Left lung (tissue), 10 donors: ENCODE measurements around the gene RPS15. TPM values are rescaled to one million over a fixed set of nuclear protein-coding genes. Genes with fewer than 3 reads are reported as not detected.
A peak's percentile ranks its signal among the peaks of the same experiment; 100 is the strongest.

Source experiments
- ATAC-seq: fragments of 200-7000 bp; cut with Tn5 transposase; one replicate; pipeline ENCODE4 v1.9.1; 2020; ENCODE audit warnings: moderate library complexity
- DNase-seq, 4 donors: peaks; one replicate each; pipeline ENCODE4 v3.0.0-alpha.2; 2013 to 2020
- H3K27ac ChIP-seq, 2 donors: fragments of 200-600 bp; sonication (generic) in 1 of 2; one replicate each; pipeline versions ENCODE4 v1.5.0 to v1.8.0; 2020 to 2021
- H3K27me3 ChIP-seq, 2 donors: fragments of 200-600 bp; sonication (generic) in 1 of 2; one replicate each; pipeline versions ENCODE4 v1.5.0 to v1.8.0; 2020 to 2021
- H3K36me3 ChIP-seq, 2 donors: fragments of 200-600 bp; sonication (generic) in 1 of 2; one replicate each; pipeline versions ENCODE4 v1.5.0 to v1.8.0; 2020 to 2021
- H3K4me1 ChIP-seq, 2 donors: fragments of 200-600 bp; one replicate each; pipeline ENCODE4 v1.8.0; 2021
- H3K4me3 ChIP-seq, 2 donors: fragments of 200-600 bp; sonication (generic) in 1 of 2; one replicate each; pipeline versions ENCODE4 v1.5.0 to v1.8.0; 2020 to 2021; ENCODE audit warnings: mild to moderate bottlenecking in 1 of 2
- H3K9me3 ChIP-seq, 2 donors: fragments of 200-600 bp; sonication (generic) in 1 of 2; one replicate each; pipeline versions ENCODE4 v1.5.0 to v1.8.0; 2020 to 2021
- CTCF ChIP-seq, 2 donors: fragments of 200-600 bp; sonication (generic) in 1 of 2; IDR thresholded peaks; one replicate each; pipeline versions ENCODE4 v1.5.0 to v1.8.0; 2021; ENCODE audit warnings: antibody characterized with exemption in 2 of 2
- intact Hi-C, 2 donors: fragments of 100-400 bp; cut with DNase I; formaldehyde crosslinking; loops; one replicate each; pipeline versions ENCODE4 v1.11.2 to v1.14.2; 2022
- polyA plus RNA-seq, 6 donors: library from polyadenylated mRNA; unstranded; fragments of 120-200 nt; gene quantifications; one replicate each; pipeline ENCODE4 v1.2.1, GENCODE V29; 2013; ENCODE audit not compliant: insufficient read length in 6 of 6
- total RNA-seq, 2 donors: library from RNA; stranded (reverse); fragmentation: NEBNext Ultra II Directional; extraction: Animal tissue kit (Norgen Biotek cat#: 25700); gene quantifications; one replicate each; pipeline ENCODE4 v1.2.1, GENCODE V29; 2021
- donor health status: DM: no; HTN: yes; CAD: no.
- donor health status: DM: no; HTN: no; CAD: no.

RPS15 gene
- total and polyA plus RNA-seq, 8 donors = 673 to 987 (median 836) TPM

GRCh38 chr19:1408300-1409203 lies 29.6 kb upstream of the RPS15 start:
- DNase-seq = peak in 3 of 4 donors; percentile 50 to 89 (median 71)
- Histone ChIP-seq H3K4me3 (peak overlapping the region; percentile 91 to 97), H3K27me3 (peaks cover 0 to 6% of the 10 kb centered on the region in 2 donors), H3K27ac (peak overlapping the region; percentile 90 to 94), H3K4me1 (peaks cover 44 to 72% of the 10 kb centered on the region in 2 donors), H3K36me3 (peaks cover 5 to 18% of the 10 kb centered on the region in 2 donors), H3K9me3 (no peaks in the 10 kb centered on the region)
- TF ChIP-seq CTCF (IDR thresholded peaks at IDR 0.05) = no peak
- ATAC-seq = peak; percentile 42
- intact Hi-C loops = no loop called here

- no peak for TF ChIP-seq CTCF (IDR thresholded peaks at IDR 0.05)
- Histone ChIP-seq H3K4me1 (peaks cover 44 to 75% of the 10 kb centered on the region in 2 donors), H3K4me3 (peak overlapping the region; percentile 91 to 97), H3K27me3 (no peaks in the 10 kb centered on the region), H3K36me3 (peaks cover 6 to 23% of the 10 kb centered on the region in 2 donors), H3K9me3 (no peaks in the 10 kb centered on the region), H3K27ac (peak overlapping the region; percentile 90 to 94)
- intact Hi-C loops = no loop called here
- ATAC-seq (no peak), DNase-seq (peak in 1 of 4 donors; percentile 81)
Observed at GRCh38 chr19:1409204-1410005, 28.8 kb upstream of the RPS15 start.

- H3K27me3 ChIP-seq = no peaks in the 10 kb centered on the region
- no peak for TF ChIP-seq CTCF (IDR thresholded peaks at IDR 0.05)
- no peaks in the 10 kb centered on the region for H3K9me3 ChIP-seq
- intact Hi-C loops = no loop called here
- peaks cover 6 to 23% of the 10 kb centered on the region in 2 donors for H3K36me3 ChIP-seq
- H3K4me1 ChIP-seq = peaks cover 50 to 80% of the 10 kb centered on the region in 2 donors
- H3K27ac ChIP-seq = peak overlapping the region in 1 of 2 donors; percentile 63
- no peak for ATAC-seq
- H3K4me3 ChIP-seq = peak overlapping the region in 1 of 2 donors; percentile 97
- DNase-seq = peak in 1 of 4 donors; percentile 74
Observed at GRCh38 chr19:1410136-1410786, 27.9 kb upstream of the RPS15 start.

- Histone ChIP-seq H3K4me1 (peaks cover 53 to 85% of the 10 kb centered on the region in 2 donors), H3K27ac (peak overlapping the region in 1 of 2 donors; percentile 63), H3K9me3 (no peaks in the 10 kb centered on the region), H3K36me3 (peaks cover 6 to 23% of the 10 kb centered on the region in 2 donors), H3K4me3 (peak overlapping the region in 1 of 2 donors; percentile 97), H3K27me3 (no peaks in the 10 kb centered on the region)
- DNase-seq (peak in 2 of 4 donors; percentile 27 to 69), ATAC-seq (no peak)
- intact Hi-C loops = no loop called here
- TF ChIP-seq CTCF (IDR thresholded peaks at IDR 0.05) = no peak
Observed at GRCh38 chr19:1410789-1411188, 27.4 kb upstream of the RPS15 start.
